ENCODE results near the gene CACNG8. TPM values are rescaled to one million over a fixed set of nuclear protein-coding genes. Genes with fewer than 3 reads are reported as not detected.

The CACNG8 gene
- polyA plus RNA-seq (2011; rRNA removed) (0.01 and 0.02 TPM in 2 replicates), polyA minus RNA-seq (2011; rRNA and poly(A)+ RNA removed) (not detected in 2 replicates)

DNA sequence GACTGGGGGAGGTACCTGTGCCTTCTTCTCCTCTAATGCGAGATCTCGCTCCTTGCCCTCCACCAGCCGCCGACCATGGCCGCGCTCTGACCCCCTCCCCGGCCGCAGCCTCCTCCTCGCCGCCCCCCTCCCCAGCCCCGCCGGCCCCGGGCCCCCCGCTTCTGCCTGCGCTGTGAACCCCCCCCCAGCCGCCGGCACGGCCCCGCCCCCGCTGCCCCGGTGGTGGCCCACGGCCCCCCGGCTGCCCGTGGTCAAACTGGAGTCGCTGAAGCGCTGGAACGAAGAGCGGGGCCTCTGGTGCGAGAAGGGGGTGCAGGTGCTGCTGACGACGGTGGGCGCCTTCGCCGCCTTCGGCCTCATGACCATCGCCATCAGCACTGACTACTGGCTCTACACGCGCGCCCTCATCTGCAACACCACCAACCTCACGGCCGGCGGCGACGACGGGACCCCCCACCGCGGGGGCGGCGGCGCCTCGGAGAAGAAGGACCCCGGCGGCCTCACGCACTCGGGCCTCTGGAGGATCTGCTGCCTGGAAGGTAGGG lies at the start of gene CACNG8:
TSS of gene CACNG8 (plus strand) at position 51 of the 545 bp plus-strand sequence.
- no peaks in the 10 kb centered on the region for H3K36me3 ChIP-seq (ENCODE audit: control insufficient read depth, insufficient read depth, low read length)
- ChIA-PET POLR2A (no interaction called here), CTCF (no interaction called here)
- H3K4me3 ChIP-seq (ENCODE audit: low read depth, low read length): no peak within 1 kb of the TSS
- TF ChIP-seq, protein P1, sequence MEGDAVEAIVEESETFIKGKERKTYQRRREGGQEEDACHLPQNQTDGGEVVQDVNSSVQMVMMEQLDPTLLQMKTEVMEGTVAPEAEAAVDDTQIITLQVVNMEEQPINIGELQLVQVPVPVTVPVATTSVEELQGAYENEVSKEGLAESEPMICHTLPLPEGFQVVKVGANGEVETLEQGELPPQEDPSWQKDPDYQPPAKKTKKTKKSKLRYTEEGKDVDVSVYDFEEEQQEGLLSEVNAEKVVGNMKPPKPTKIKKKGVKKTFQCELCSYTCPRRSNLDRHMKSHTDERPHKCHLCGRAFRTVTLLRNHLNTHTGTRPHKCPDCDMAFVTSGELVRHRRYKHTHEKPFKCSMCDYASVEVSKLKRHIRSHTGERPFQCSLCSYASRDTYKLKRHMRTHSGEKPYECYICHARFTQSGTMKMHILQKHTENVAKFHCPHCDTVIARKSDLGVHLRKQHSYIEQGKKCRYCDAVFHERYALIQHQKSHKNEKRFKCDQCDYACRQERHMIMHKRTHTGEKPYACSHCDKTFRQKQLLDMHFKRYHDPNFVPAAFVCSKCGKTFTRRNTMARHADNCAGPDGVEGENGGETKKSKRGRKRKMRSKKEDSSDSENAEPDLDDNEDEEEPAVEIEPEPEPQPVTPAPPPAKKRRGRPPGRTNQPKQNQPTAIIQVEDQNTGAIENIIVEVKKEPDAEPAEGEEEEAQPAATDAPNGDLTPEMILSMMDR (IDR thresholded peaks at IDR 0.05; ENCODE audit: insufficient read depth, low read depth, low read length): no peak
- peaks cover 25% of the 10 kb centered on the region for H3K27me3 ChIP-seq (ENCODE audit: control insufficient read depth, insufficient read depth, low read length)
- no peak for DNase-seq (ENCODE audit: low read depth)

DNA sequence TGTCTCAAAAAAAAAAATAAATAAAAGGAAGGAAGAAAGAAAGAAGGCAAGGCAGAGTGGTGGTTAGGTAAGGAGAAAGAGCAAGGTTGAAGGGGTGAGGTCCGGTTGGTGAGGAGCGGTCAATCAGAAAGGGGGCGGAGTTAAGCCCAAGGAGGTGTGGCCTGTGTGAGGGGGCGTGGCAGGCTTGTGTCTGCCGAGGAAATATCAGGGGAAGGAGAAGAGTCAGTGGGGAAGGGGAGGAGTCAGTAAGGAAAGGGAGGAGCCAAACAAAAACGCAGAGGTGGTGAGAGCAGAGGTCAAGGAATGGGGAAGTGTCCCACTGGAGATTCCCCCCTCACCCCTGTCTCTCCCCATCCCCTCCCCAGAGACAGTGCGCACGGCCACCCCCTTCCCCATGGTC lies 47.7 kb upstream of the CACNG8 start:
- no peak overlapping the region for H3K4me3 ChIP-seq (ENCODE audit: low read depth, low read length)
- peaks cover 11% of the 10 kb centered on the region for H3K27me3 ChIP-seq (ENCODE audit: control insufficient read depth, insufficient read depth, low read length)
- ChIA-PET POLR2A (no interaction called here), CTCF (no interaction called here)
- H3K36me3 ChIP-seq (ENCODE audit: control insufficient read depth, insufficient read depth, low read length): no peaks in the 10 kb centered on the region
- DNase-seq (ENCODE audit: low read depth): no peak
- TF ChIP-seq, protein P1 (IDR thresholded peaks at IDR 0.05; ENCODE audit: insufficient read depth, low read depth, low read length): no peak

DNA sequence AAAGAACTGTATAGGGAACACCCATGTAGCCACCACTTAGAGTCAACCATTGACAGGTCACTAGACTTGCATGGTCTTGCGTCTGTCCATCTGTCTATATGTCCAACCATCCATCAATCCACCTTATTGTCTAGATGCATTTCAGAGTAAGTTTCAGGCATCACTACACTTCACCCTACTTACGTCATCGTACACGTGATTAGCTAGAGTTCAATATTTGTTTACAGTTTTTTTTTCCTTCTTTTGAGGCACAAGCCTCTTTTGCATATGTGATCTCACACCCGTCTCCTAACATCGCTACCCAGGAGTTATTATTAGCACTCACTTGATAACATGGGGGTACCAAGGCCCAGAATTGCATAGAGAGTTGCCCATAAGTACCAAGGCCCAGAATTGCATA lies 46.7 kb upstream of the CACNG8 start:
- Histone ChIP-seq H3K36me3 (ENCODE audit: control insufficient read depth, insufficient read depth, low read length) (no peaks in the 10 kb centered on the region), H3K27me3 (ENCODE audit: control insufficient read depth, insufficient read depth, low read length) (0 out of 2 replicates have a peak, but pooled peaks cover 2% of the 10 kb centered on the region), H3K4me3 (ENCODE audit: low read depth, low read length) (no peak overlapping the region)
- ChIA-PET POLR2A (no interaction called here), CTCF (no interaction called here)
- TF ChIP-seq, protein P1 (IDR thresholded peaks at IDR 0.05; ENCODE audit: insufficient read depth, low read depth, low read length): no peak
- DNase-seq (ENCODE audit: low read depth): no peak

DNA sequence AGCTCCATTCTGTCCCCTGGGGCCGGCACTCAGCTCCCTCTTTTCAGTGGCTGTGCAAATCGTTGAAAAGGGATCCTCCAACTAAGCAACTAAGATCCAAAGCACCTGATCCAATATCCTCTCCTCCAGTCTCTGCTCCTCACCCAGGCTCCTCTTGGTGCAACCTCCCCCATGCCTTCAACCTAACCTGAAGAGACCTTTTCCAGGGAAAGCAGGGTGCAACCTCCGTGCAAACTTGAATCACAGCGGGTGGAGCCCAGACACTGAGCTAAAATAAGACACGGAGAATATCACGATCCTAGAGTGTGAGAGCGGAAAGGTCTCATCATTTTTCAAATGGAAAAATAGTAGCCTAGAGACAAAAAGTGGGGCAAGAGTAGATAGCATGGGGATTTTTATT lies 45.4 kb upstream of the CACNG8 start:
- POLR2A ChIA-PET: no interaction called here
- no peaks in the 10 kb centered on the region for H3K27me3 ChIP-seq (ENCODE audit: control insufficient read depth, insufficient read depth, low read length)
- DNase-seq (ENCODE audit: low read depth): no peak
- CTCF ChIA-PET: interaction anchor here (0.9 to 1.3 kb wide), 2 partner anchors 10 to 113 kb away, joined by 3 to 4 read pairs; no protein-coding TSS in a partner anchor
- H3K4me3 ChIP-seq (ENCODE audit: low read depth, low read length): no peak overlapping the region
- TF ChIP-seq, protein P1 (IDR thresholded peaks at IDR 0.05; ENCODE audit: insufficient read depth, low read depth, low read length): no peak
- no peaks in the 10 kb centered on the region for H3K36me3 ChIP-seq (ENCODE audit: control insufficient read depth, insufficient read depth, low read length)

DNA sequence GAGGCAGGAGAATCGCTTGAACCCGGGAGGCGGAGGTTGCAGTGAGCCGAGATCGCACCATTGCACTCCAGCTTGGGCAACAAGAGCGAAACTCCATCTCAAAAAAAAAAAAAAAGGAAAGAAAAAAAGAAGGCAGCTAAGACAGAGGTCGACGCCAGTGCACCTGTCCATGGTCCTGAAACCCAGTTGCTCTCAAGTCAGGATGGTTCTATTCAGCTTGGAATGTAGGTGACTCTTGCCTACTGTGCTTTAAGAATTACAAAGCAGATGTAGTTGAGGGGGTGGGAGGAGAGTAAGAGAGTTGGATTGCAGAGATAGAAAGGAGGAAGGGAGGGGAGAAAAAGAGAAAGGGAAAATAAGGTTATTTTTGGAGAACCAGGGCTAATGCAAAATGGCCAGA lies 35.0 kb upstream of the CACNG8 start:
- H3K36me3 ChIP-seq (ENCODE audit: control insufficient read depth, insufficient read depth, low read length): no peaks in the 10 kb centered on the region
- ChIA-PET POLR2A (no interaction called here), CTCF (interaction anchor here (0.6 to 1.9 kb wide), 3 partner anchors 10 to 96 kb away, joined by 3 to 6 read pairs (median 6); no protein-coding TSS in a partner anchor)
- TF ChIP-seq, protein P1 (IDR thresholded peaks at IDR 0.05; ENCODE audit: insufficient read depth, low read depth, low read length): no peak
- DNase-seq (ENCODE audit: low read depth): no peak
- H3K27me3 ChIP-seq (ENCODE audit: control insufficient read depth, insufficient read depth, low read length): no peaks in the 10 kb centered on the region
- no peak overlapping the region for H3K4me3 ChIP-seq (ENCODE audit: low read depth, low read length)
